ENCODE data around the gene CDYL. TPM values are rescaled to one million over a fixed set of nuclear protein-coding genes. Genes with fewer than 3 reads are reported as not detected.
A peak's percentile ranks its signal among the peaks of the same experiment; 100 is the strongest.

The CDYL gene
- total RNA-seq, 2 experiments from 2014 or later: 40.8 to 43.4 TPM

DNA sequence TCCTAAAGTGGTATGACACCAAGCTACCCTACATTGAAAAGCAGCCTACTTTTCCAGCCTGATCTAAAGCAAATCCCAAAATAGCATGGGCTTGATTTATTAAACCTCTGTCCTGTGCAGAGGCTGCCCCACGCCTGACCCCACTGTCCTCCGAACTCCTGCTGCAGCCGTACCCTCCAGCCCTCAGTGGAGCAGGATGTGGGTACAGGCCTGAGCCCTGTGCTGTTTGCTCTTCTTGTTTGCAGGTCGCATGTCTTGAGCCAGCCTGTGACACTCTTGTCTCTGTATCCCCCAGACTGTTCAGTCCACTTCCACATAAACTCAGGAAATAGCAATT is 166.4 kb downstream of the CDYL start:
- Mint-ChIP-seq H3K4me3 (no peak overlapping the region), H3K9me3 (ENCODE audit: low read depth) (no peaks in the 10 kb centered on the region), H3K27ac (peak overlapping the region; percentile 78), H3K36me3 (peaks cover 6% of the 10 kb centered on the region), H3K4me1 (peaks cover 40% of the 10 kb centered on the region), H3K27me3 (no peaks in the 10 kb centered on the region)
- ATAC-seq (peak; percentile 58), DNase-seq (peak; percentile 55)
- CTCF ChIA-PET: interaction anchor here (0.6 to 1.5 kb wide), 3 partner anchors 61 to 347 kb away, joined by 3 to 5 read pairs (median 3); partner anchors contain the start of gene RPP40

DNA sequence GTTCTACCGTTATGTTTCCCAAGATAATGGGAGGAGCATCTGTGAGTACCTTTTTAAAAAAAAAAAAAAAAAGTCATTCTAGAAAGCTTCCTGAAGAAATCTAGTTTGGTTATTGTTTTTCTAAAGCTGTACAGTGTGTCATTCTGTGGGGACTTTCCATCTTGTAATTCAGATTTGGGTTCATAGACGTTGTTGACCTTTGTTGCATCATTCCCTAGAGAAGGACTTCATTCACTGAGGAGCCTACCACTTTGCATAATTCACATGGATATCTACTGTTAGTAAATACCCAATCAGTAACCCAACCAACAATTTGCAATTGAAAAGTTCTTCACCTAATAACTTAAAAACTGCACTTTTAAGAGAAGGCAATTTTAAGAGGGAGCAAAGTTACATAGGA is 167.5 kb downstream of the CDYL start:
- CTCF ChIA-PET: interaction anchor here (1.5 kb wide), 1 partner anchor 166 kb away, joined by 3 read pairs; no protein-coding TSS in a partner anchor
- Mint-ChIP-seq H3K36me3 (peaks cover 6% of the 10 kb centered on the region), H3K9me3 (ENCODE audit: low read depth) (no peaks in the 10 kb centered on the region), H3K27me3 (no peaks in the 10 kb centered on the region), H3K4me3 (no peak overlapping the region), H3K27ac (no peak overlapping the region), H3K4me1 (peaks cover 40% of the 10 kb centered on the region)
- ATAC-seq (no peak), DNase-seq (no peak)

DNA sequence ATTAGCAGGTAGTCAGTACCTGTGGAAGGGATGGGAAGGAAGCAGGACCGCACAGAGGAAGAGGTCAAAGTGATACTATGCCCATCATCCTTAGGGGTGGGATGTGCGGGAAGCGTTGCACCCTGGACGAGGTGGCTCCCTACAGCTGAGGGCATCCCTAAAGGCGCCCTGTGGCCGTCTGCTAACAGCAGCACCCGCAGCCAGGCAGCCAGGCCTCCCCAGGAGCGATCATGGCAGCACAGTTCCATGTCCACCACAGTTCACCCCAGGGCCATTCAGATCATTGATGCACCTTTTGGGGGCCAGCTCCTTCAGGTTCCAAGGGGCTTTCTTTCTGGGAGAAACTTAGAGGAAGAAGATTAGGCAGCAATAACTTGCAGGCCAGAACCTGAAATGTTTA is 168.1 kb downstream of the CDYL start:
- CTCF ChIA-PET: interaction anchor here (1.2 kb wide), 1 partner anchor 159 kb away, joined by 3 read pairs; no protein-coding TSS in a partner anchor
- DNase-seq: peak; percentile 29
- no peaks in the 10 kb centered on the region for H3K27me3 Mint-ChIP-seq
- H3K4me3 Mint-ChIP-seq: no peak overlapping the region
- H3K36me3 Mint-ChIP-seq: peaks cover 6% of the 10 kb centered on the region
- H3K9me3 Mint-ChIP-seq (ENCODE audit: low read depth): no peaks in the 10 kb centered on the region
- H3K27ac Mint-ChIP-seq: no peak overlapping the region
- peaks cover 40% of the 10 kb centered on the region for H3K4me1 Mint-ChIP-seq
- ATAC-seq: no peak

DNA sequence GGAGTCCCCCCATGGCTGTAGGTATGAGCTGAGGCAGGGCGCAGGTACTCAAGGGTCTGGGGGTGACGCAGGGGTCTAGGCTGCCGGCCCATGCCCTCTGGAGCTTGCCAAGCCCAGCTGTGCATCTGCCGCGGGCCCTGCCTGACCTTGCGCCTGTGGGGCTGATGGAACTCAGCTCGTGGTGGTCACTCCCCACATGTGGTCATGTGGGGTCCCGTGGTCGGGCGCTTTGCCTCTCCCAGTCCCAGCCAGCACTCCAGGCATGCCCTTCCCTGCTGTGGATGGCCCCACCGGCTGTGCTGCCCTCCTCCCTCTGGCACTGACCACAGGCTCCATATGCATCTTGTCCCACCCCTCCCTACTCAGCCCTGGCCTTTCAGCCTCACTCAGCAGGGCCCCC is 170.3 kb downstream of the CDYL start:
- CTCF ChIA-PET: no interaction called here
- ATAC-seq: no peak
- DNase-seq: peak; percentile 30
- Mint-ChIP-seq H3K36me3 (peaks cover 4% of the 10 kb centered on the region), H3K27me3 (no peaks in the 10 kb centered on the region), H3K4me1 (peaks cover 19% of the 10 kb centered on the region), H3K9me3 (ENCODE audit: low read depth) (no peaks in the 10 kb centered on the region), H3K4me3 (no peak overlapping the region), H3K27ac (no peak overlapping the region)

DNA sequence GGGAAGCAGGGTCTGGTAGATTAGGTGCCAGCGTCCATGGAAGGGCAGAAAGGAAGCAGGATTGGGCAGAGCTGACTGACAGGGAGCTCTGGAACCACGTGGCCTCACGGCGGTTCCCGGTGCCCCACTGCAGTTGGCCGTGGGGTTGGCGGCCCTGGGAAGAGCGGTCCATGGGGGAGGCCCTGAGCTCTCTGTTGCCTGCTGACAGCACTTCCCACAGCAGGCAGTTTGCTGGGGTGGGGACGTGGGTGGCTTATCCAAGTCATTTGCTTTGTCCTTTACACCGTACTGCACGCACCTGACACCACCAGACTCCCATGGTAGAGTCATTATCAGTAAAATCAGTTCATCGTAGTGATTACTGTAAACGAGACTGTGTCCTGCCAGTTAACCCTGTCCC is 171.5 kb downstream of the CDYL start:
- Mint-ChIP-seq H3K27ac (no peak overlapping the region), H3K36me3 (peaks cover 6% of the 10 kb centered on the region), H3K9me3 (ENCODE audit: low read depth) (no peaks in the 10 kb centered on the region), H3K4me1 (peaks cover 7% of the 10 kb centered on the region), H3K4me3 (no peak overlapping the region), H3K27me3 (no peaks in the 10 kb centered on the region)
- ATAC-seq (no peak), DNase-seq (peak; percentile 11)
- CTCF ChIA-PET: no interaction called here

DNA sequence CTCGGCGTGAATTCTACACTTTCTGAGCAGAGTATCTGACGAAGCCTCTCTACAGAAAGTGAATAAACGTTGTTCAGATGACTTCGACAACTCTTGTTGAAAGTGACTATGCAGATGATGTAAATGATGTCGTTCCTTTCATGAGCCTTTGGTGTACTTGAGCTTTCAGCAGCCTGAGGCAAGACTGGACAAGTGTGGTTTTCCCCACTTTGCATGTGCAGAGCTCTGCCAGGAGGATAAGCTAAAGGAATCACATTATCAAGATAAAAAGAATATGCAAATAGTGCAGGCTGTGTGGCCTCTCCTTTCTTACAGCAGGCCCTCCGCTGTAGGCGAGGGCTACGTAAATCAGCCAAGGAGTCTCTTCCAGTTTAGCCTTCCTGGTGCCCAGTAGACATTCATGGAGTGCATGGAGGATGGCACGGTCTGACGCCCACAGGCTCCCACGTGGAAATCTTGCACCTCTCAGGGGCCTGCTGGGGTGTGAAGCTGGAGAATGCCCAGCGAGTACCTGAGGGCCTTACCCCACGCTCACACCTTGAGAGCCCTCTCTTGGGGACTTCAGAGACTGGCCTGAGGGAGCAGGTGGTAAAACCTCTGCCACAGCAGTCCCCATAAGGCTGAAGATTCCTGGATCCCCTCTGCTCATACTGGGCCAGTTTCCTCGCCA is 172.7 kb downstream of the CDYL start:
- Mint-ChIP-seq H3K27me3 (no peaks in the 10 kb centered on the region), H3K4me3 (no peak overlapping the region), H3K36me3 (peaks cover 7% of the 10 kb centered on the region), H3K9me3 (ENCODE audit: low read depth) (no peaks in the 10 kb centered on the region), H3K27ac (no peak overlapping the region), H3K4me1 (no peaks in the 10 kb centered on the region)
- DNase-seq: peak; percentile 39
- CTCF ChIA-PET: no interaction called here
- no peak for ATAC-seq

DNA sequence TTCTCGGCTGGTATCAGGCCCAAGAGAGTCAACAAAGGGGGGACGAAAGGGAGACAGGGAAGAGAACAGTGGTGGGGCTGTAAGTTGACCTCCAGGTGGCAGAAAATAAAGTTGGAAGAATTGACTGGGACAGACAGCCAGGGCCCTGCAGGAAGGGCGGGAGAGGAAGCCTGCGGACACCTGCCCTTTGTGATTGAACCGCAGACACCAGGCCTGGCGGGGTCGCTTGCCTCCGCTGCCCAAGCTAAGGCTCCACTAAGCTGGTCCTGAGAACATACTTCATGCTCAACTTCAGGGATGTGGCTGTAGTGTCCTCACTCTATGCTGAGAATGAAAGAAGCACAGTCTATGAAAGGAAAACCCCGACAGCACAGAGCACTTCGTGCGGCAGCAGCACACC is 173.9 kb downstream of the CDYL start:
- no peak overlapping the region for H3K4me3 Mint-ChIP-seq
- no peaks in the 10 kb centered on the region for H3K9me3 Mint-ChIP-seq (ENCODE audit: low read depth)
- H3K27me3 Mint-ChIP-seq: no peaks in the 10 kb centered on the region
- DNase-seq (peak; percentile 23), ATAC-seq (no peak)
- H3K27ac Mint-ChIP-seq: no peak overlapping the region
- CTCF ChIA-PET: no interaction called here
- H3K36me3 Mint-ChIP-seq: peaks cover 8% of the 10 kb centered on the region
- H3K4me1 Mint-ChIP-seq: no peaks in the 10 kb centered on the region

DNA sequence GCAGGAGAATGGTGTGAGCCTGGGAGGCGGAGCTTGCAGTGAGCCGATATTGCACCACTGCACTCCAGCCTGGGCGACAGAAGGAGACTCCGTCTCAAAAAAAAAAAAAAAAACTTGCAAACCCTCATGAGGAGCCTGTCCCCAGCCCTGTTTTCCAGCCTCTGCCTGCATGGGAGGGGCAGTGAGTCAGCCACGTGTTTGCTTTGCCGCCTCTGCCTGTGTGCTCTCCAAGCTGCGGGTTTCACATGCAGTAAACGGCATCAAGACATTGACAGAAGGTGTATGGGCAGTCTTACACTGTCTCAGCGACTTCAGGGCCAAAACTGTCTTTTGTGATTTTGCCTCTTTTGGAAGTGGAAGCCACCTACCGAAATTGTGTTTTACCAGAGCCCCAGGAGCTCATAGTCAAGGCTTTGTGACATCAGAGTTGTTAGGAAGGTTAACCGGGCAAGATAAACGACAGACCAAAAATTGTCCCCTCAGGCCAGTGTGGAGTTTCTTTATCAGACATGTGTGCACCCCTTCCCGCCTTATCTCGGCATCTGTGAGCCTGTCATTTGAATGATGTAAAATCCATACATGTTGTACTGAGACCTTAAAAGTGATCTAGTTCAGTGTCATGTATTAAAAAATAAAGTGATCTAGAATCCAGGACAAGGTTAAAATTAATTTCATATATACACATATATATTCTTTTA is 174.8 kb downstream of the CDYL start:
- no peaks in the 10 kb centered on the region for H3K4me1 Mint-ChIP-seq
- H3K9me3 Mint-ChIP-seq (ENCODE audit: low read depth): no peaks in the 10 kb centered on the region
- ATAC-seq (no peak), DNase-seq (peak; percentile 21)
- H3K4me3 Mint-ChIP-seq: no peak overlapping the region
- H3K36me3 Mint-ChIP-seq: peaks cover 8% of the 10 kb centered on the region
- H3K27me3 Mint-ChIP-seq: no peaks in the 10 kb centered on the region
- no peak overlapping the region for H3K27ac Mint-ChIP-seq
- CTCF ChIA-PET: no interaction called here

DNA sequence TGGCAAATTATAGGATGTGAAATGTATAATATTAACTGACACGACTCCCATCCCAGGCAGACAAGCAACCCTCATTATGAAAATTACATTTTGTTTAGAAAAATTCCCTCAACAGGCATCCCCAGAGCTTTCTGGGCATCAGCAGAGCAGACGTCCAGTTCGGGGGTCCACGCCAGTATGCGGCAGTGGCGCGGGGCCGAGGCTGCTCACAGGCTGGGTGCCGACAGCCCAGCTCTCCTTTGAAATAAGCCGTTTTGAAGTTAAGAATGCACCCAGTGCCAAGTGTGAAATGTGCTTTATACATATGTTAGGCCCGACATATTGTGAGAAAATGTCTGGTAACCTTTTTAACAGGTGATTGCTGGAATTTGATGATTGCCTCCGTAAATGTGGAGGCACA is 177.2 kb downstream of the CDYL start:
- no peaks in the 10 kb centered on the region for H3K9me3 Mint-ChIP-seq (ENCODE audit: low read depth)
- H3K4me3 Mint-ChIP-seq: no peak overlapping the region
- ATAC-seq (no peak), DNase-seq (peak; percentile 19)
- H3K27me3 Mint-ChIP-seq: no peaks in the 10 kb centered on the region
- H3K4me1 Mint-ChIP-seq: no peaks in the 10 kb centered on the region
- CTCF ChIA-PET: no interaction called here
- no peak overlapping the region for H3K27ac Mint-ChIP-seq
- peaks cover 8% of the 10 kb centered on the region for H3K36me3 Mint-ChIP-seq

DNA sequence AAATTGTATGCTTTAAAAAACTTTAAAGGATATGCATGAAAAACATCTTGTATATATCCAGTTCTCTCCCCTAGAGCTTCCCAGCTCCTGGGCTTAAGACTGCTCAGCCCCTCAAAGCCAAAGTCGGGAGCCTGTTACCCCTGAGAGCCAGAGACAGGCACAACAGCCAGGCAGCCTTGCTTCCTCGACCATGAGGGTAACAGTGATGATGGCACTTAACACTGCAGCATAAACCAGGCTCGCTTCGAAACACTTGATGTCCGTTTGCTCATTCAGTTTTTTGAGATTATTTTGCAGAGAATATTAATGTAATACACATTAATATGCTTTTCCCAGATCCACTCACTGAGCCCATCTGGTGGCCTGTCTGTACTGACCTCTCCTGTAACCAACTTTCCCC is 180.4 kb downstream of the CDYL start:
- Mint-ChIP-seq H3K4me3 (no peak overlapping the region), H3K9me3 (ENCODE audit: low read depth) (no peaks in the 10 kb centered on the region), H3K36me3 (peaks cover 8% of the 10 kb centered on the region), H3K27ac (no peak overlapping the region), H3K27me3 (peaks cover 16% of the 10 kb centered on the region), H3K4me1 (no peaks in the 10 kb centered on the region)
- DNase-seq: peak; percentile 11
- no peak for ATAC-seq
- CTCF ChIA-PET: no interaction called here

DNA sequence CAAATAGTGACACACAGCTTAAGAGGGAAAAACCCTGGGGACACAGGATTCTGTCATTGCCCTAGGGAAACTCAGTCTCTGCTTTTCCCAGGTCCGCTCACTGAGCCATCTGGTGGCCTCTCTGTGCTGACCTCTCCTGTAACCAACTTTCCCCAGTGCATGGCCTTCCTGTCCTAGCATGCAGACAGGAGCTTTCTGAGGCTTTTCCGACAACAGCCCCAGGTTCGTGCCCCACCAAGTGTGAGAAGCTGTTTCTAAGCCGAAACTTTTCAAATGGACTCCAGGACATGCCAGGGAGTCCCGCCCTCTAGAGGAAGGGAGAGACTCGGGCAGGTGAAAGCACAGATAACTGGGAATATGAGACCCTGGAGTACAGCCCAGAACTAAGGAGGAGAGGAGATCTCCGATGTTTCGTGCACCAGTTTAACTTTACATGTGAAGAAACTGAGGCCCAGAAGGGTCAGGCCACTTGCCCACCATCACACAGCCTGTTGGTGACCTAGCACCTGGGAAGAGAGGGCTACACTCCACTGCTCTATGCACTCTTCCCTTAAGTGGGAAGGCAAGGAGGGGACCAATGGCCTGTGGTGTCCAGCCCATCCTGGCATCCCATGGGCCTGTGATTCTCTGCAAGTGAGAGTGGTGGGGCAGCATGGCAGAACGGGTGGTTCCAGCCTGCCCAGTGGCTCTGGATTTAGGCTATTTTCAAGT is 181.5 kb downstream of the CDYL start:
- H3K4me3 Mint-ChIP-seq: no peak overlapping the region
- ATAC-seq (no peak), DNase-seq (no peak)
- H3K36me3 Mint-ChIP-seq: peaks cover 5% of the 10 kb centered on the region
- H3K9me3 Mint-ChIP-seq (ENCODE audit: low read depth): no peaks in the 10 kb centered on the region
- no peaks in the 10 kb centered on the region for H3K4me1 Mint-ChIP-seq
- H3K27ac Mint-ChIP-seq: no peak overlapping the region
- peaks cover 16% of the 10 kb centered on the region for H3K27me3 Mint-ChIP-seq
- CTCF ChIA-PET: no interaction called here

DNA sequence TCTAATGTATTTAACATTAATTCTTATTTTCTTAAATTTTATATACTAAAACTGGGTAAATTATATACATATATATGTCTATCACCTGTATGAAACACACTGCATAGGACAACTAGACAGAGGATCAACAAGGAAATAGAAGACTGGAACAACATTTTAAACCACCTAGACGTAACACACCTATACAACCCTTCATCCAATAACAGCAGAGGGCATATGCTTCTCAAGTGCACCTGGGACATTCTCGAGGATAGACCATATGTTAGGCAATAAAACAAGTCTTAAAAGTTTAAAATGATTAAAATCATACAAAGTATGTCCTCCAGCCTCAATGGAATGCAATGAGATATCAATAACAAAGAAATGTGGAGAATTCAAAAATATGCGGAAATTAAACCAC is 182.4 kb downstream of the CDYL start:
- DNase-seq (no peak), ATAC-seq (no peak)
- CTCF ChIA-PET: no interaction called here
- Mint-ChIP-seq H3K9me3 (ENCODE audit: low read depth) (no peaks in the 10 kb centered on the region), H3K4me1 (no peaks in the 10 kb centered on the region), H3K4me3 (no peak overlapping the region), H3K27me3 (peaks cover 16% of the 10 kb centered on the region), H3K27ac (no peak overlapping the region), H3K36me3 (peaks cover 4% of the 10 kb centered on the region)

DNA sequence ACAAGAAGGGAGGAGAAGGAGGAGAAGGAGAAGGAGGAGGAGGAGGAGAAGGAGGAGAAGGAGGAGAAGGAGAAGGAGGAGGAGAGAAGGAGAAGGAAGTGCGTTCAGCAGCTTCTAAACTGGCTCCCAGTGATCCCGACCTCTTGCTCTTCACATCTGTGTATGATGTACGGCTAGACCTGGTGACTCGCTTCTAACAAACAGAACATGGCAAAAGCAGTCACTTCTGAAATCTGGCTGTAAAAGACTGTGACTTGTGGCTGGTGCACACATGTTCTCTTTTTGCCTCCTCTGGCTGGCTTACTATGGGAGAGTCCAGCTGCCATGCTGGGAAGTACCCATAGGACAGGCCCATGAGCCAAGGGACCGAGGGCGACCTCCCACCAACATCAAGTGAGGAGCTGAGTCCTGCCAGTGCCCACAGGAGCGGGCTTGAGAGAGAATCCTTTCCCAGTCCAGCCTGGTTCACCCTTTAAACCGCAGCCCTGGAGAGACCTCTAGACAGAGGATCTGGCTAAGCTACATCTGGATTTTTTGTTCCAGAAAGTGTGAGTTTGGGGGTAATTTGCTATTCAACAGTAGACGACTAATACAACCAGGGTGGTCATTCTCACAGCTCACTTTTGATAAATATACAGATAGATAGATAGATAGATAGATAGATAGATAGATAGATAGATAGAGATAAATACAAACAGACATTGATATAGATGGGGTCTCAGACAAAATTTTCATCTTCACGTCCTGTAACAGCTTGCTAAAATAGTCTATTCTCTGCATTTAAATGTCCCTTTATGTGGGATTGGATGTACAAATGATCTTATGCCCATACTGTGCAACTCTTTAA is 185.3 kb downstream of the CDYL start:
- DNase-seq (no peak), ATAC-seq (no peak)
- no peak overlapping the region for H3K27ac Mint-ChIP-seq
- CTCF ChIA-PET: no interaction called here
- H3K9me3 Mint-ChIP-seq (ENCODE audit: low read depth): no peaks in the 10 kb centered on the region
- H3K36me3 Mint-ChIP-seq: no peaks in the 10 kb centered on the region
- H3K4me1 Mint-ChIP-seq: no peaks in the 10 kb centered on the region
- no peak overlapping the region for H3K4me3 Mint-ChIP-seq
- H3K27me3 Mint-ChIP-seq: peaks cover 24% of the 10 kb centered on the region

Measured in activated CD8-positive, alpha-beta memory T cell treated with anti-CD3 and anti-CD28 coated beads, Interleukin-2, amount 10 ng/mL, durations not matched to agents 7 days and 5 days (primary cell).